Erythroblast (primary cell): ENCODE measurements around the gene C1orf87.

ENCODE experiments used
- GATA1 ChIP-seq: IDR thresholded peaks from 2 replicates; pipeline ENCODE4 v1.6.1; 2011; ENCODE audit warnings: low read depth, mild to moderate bottlenecking, control low read depth, low read length, moderate library complexity
- POLR2A ChIP-seq: IDR thresholded peaks from 2 replicates; pipeline ENCODE4 v1.6.1; 2011; ENCODE audit warnings: mild to moderate bottlenecking, low read length

- TF ChIP-seq POLR2A: no peak
- TF ChIP-seq GATA1: no peak
Observed at GRCh38 chr1:60108196-60108595, 34.6 kb upstream of the C1orf87 start.
